Smooth muscle cell (in vitro differentiated cells): Measurements from ENCODE around the gene STMN3. TPM values are rescaled to one million over a fixed set of nuclear protein-coding genes. Genes with fewer than 3 reads are reported as not detected.

ENCODE experiments used
- DNase-seq: peaks from one replicate; lab custom pipeline; 2025; ENCODE audit not compliant: unreplicated experiment; lab: John Stamatoyannopoulos, UW
- H2AFZ ChIP-seq: fragments of 200-600 bp; sonication (generic); 2 replicates; pipeline ENCODE4 v1.6.0; 2016; ENCODE audit warnings: antibody characterized with exemption, low read depth, mild to moderate bottlenecking
- H3F3A ChIP-seq: fragments of 200-600 bp; sonication (generic); 2 replicates; pipeline ENCODE4 v1.6.0; 2017; ENCODE audit warnings: antibody characterized with exemption, low read depth
- H3K27ac ChIP-seq: fragments of 200-600 bp; sonication (generic); 2 replicates; pipeline ENCODE4 v1.5.1; 2016; ENCODE audit warnings: low read depth, mild to moderate bottlenecking
- H3K27me3 ChIP-seq: fragments of 200-600 bp; sonication (generic); 2 replicates; pipeline ENCODE4 v1.6.1; 2016; ENCODE audit warnings: low read depth, mild to moderate bottlenecking
- H3K36me3 ChIP-seq: fragments of 200-600 bp; sonication (generic); 2 replicates; pipeline ENCODE4 v1.5.1; 2016; ENCODE audit warnings: low read depth
- H3K4me1 ChIP-seq: fragments of 200-600 bp; sonication (generic); 2 replicates; pipeline ENCODE4 v1.5.1; 2016; ENCODE audit warnings: low read depth
- H3K4me2 ChIP-seq: fragments of 200-600 bp; sonication (generic); 2 replicates; pipeline ENCODE4 v1.6.0; 2016; ENCODE audit warnings: mild to moderate bottlenecking
- H3K4me3 ChIP-seq: fragments of 200-600 bp; sonication (generic); 2 replicates; pipeline ENCODE4 v1.5.1; 2016; ENCODE audit warnings: mild to moderate bottlenecking
- H3K79me2 ChIP-seq: fragments of 200-600 bp; sonication (generic); 2 replicates; pipeline ENCODE4 v1.6.0; 2016; ENCODE audit warnings: low read depth, mild to moderate bottlenecking
- H3K9ac ChIP-seq: fragments of 200-600 bp; sonication (generic); 2 replicates; pipeline ENCODE4 v1.6.0; 2016; ENCODE audit warnings: low read depth
- H3K9me3 ChIP-seq: fragments of 200-600 bp; sonication (generic); replicated peaks from 2 replicates; pipeline ENCODE4 v1.5.1; 2016; ENCODE audit warnings: low read depth
- H4K20me1 ChIP-seq: fragments of 200-600 bp; sonication (generic); 2 replicates; pipeline ENCODE4 v1.6.0; 2016; ENCODE audit warnings: low read depth
- CTCF ChIP-seq: fragments of 200-600 bp; sonication (generic); IDR thresholded peaks from 2 replicates; pipeline ENCODE4 v1.5.1; 2017; ENCODE audit warnings: borderline replicate concordance, mild to moderate bottlenecking, antibody characterized with exemption; ENCODE audit not compliant: insufficient read depth, poor library complexity, severe bottlenecking
- WGBS: methylation state at CpG from one replicate; pipeline ENCODE4 v1.1.7; 2016; ENCODE audit warnings: low lambda C conversion rate; 5-methylcytosine and 5-hydroxymethylcytosine counted together
- polyA plus RNA-seq: library from polyadenylated mRNA; unstranded; fragments of >200 nt; fragmentation: Nextera tagmentation; extraction: Ambion mirVana; gene quantifications from 2 replicates; pipeline ENCODE4 v1.2.1, GENCODE V29; 2016
- total RNA-seq: library from RNA; depleted of rRNA; stranded (reverse); fragments of >200 nt; gene quantifications from 2 replicates; pipeline ENCODE4 v1.2.3, GENCODE V29; 2014

Gene STMN3
- total and polyA plus RNA-seq, 2 experiments from 2014 or later: 4.8 to 10.8 TPM

DNA sequence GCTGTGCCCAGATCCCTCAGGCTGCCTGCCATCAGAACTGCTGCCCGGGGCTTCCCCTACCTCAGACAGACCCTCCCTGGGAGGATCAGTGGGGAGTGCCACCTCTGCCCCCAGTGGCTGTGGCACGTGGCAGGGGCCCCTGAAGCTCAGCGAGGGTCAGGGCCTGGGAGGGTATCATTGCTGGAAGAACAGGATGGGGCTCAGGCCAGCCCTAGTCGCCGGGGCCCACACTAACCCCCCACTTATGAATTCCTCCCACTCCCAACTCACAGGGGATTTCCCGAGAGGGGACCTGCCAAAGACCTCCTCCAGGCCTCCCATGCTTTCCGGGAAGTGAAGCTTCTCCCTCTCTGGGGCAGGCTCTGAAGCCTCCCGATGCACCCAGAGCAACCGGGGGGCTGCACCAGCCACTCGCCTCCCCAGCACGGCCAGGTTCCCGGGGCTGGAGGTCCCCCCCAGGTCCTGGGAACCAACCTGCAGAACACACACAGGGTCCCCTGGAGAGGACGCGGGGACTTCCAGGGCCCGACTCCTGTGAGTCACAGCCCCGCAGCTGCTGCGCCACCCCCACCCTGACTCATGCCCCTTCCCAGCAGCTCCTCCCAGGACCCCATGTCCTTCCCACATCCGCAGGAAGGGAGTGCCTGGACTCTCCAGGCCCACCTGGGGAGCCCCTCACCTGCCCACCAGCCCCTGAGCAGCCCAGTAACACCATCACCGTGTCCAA, 45.7 kb upstream of the STMN3 start:
- Histone ChIP-seq H3K4me3 (no peak overlapping the region), H3K27me3 (no peaks in the 10 kb centered on the region), H3K36me3 (no peaks in the 10 kb centered on the region), H3K9me3 (no peaks in the 10 kb centered on the region), H3K4me2 (peak overlapping the region; percentile 83), H4K20me1 (no peaks in the 10 kb centered on the region), H3F3A (no peaks in the 10 kb centered on the region), H3K79me2 (no peaks in the 10 kb centered on the region), H2AFZ (no peak overlapping the region), H3K9ac (peak overlapping the region; percentile 91), H3K27ac (peak overlapping the region; percentile 97), H3K4me1 (peaks cover 20% of the 10 kb centered on the region)
- peak; percentile 78 for DNase-seq
- no peak for TF ChIP-seq CTCF
- WGBS: 31% methylated on average over 17 of the region's 19 CpGs

- no peaks in the 10 kb centered on the region for H3K9me3 ChIP-seq
- H3K36me3 ChIP-seq: no peaks in the 10 kb centered on the region
- H3K4me1 ChIP-seq: peaks cover 20% of the 10 kb centered on the region
- no peak overlapping the region for H3K9ac ChIP-seq
- no peak for DNase-seq
- no peaks in the 10 kb centered on the region for H3K79me2 ChIP-seq
- H3K4me2 ChIP-seq: peak overlapping the region; percentile 83
- no peaks in the 10 kb centered on the region for H4K20me1 ChIP-seq
- H2AFZ ChIP-seq: no peak overlapping the region
- no peak overlapping the region for H3K4me3 ChIP-seq
- 88% methylated on average over 40 of the region's 40 CpGs for WGBS
- TF ChIP-seq CTCF: no peak
- no peaks in the 10 kb centered on the region for H3K27me3 ChIP-seq
- H3K27ac ChIP-seq: peak overlapping the region; percentile 97
- no peaks in the 10 kb centered on the region for H3F3A ChIP-seq
These were observed 44.8 kb upstream of the STMN3 start for GRCh38 chr20:63697868-63698545.

- Histone ChIP-seq H3F3A (no peaks in the 10 kb centered on the region), H3K9me3 (no peaks in the 10 kb centered on the region), H3K27me3 (no peaks in the 10 kb centered on the region), H3K4me3 (peak overlapping the region; percentile 43), H2AFZ (no peak overlapping the region), H3K79me2 (no peaks in the 10 kb centered on the region), H3K4me2 (peak overlapping the region; percentile 83), H3K4me1 (peaks cover 20% of the 10 kb centered on the region), H3K27ac (no peak overlapping the region), H4K20me1 (no peaks in the 10 kb centered on the region), H3K36me3 (no peaks in the 10 kb centered on the region), H3K9ac (no peak overlapping the region)
- no peak for DNase-seq
- WGBS: 85% methylated on average over 7 of the region's 7 CpGs
- no peak for TF ChIP-seq CTCF
These were observed 44.2 kb upstream of the STMN3 start for GRCh38 chr20:63697357-63697867.
